WTC11 (cell line): ENCODE data around the gene SEMA6B. TPM values are rescaled to one million over a fixed set of nuclear protein-coding genes. Genes with fewer than 3 reads are reported as not detected.

ENCODE experiments used
- ATF3 ChIP-seq: sonication (generic); formaldehyde crosslinking; conservative IDR thresholded peaks from 2 replicates; pipeline ENCODE4 v1.8.1; 2022; ENCODE audit warnings: mild to moderate bottlenecking, missing genetic modification reagents
- CBFB ChIP-seq: sonication (generic); formaldehyde crosslinking; IDR thresholded peaks from 2 replicates; pipeline ENCODE4 v1.8.1; 2022; ENCODE audit warnings: mild to moderate bottlenecking, low read depth, missing genetic modification reagents
- ESRRA ChIP-seq: sonication (generic); formaldehyde crosslinking; IDR thresholded peaks from 2 replicates; pipeline ENCODE4 v1.8.1; 2022; ENCODE audit warnings: mild to moderate bottlenecking, missing genetic modification reagents, borderline replicate concordance
- FOXJ3 ChIP-seq: sonication (generic); formaldehyde crosslinking; IDR thresholded peaks from 2 replicates; pipeline ENCODE4 v1.9.0; 2021; ENCODE audit warnings: missing genetic modification reagents, mild to moderate bottlenecking, borderline replicate concordance
- NFYB ChIP-seq: sonication (generic); formaldehyde crosslinking; conservative IDR thresholded peaks from 2 replicates; pipeline ENCODE4 v1.8.0; 2022; ENCODE audit warnings: low read depth, missing genetic modification reagents
- RORB ChIP-seq: fragments of 250-450 bp; sonication (Bioruptor Pico); IDR thresholded peaks from 2 replicates; pipeline ENCODE4 v1.9.0; 2021; ENCODE audit warnings: mild to moderate bottlenecking
- SMAD4 ChIP-seq: sonication (generic); formaldehyde crosslinking; IDR thresholded peaks from 2 replicates; pipeline ENCODE4 v1.8.0; 2022; ENCODE audit warnings: mild to moderate bottlenecking, missing genetic modification reagents
- STAT6 ChIP-seq: sonication (generic); formaldehyde crosslinking; conservative IDR thresholded peaks from 2 replicates; pipeline ENCODE4 v1.8.1; 2023; ENCODE audit warnings: mild to moderate bottlenecking, low read depth, missing genetic modification reagents, moderate library complexity
- TCF7 ChIP-seq: sonication (generic); formaldehyde crosslinking; IDR thresholded peaks from 2 replicates; pipeline ENCODE4 v1.8.0; 2022; ENCODE audit warnings: mild to moderate bottlenecking, low read depth, missing genetic modification reagents, moderate library complexity
- TEAD1 ChIP-seq: sonication (generic); formaldehyde crosslinking; IDR thresholded peaks from 2 replicates; pipeline ENCODE4 v1.8.0; 2022; ENCODE audit warnings: mild to moderate bottlenecking, missing genetic modification reagents
- TEAD4 ChIP-seq: sonication (generic); formaldehyde crosslinking; IDR thresholded peaks from 2 replicates; pipeline ENCODE4 v1.8.0; 2022; ENCODE audit warnings: mild to moderate bottlenecking, missing genetic modification reagents
- total RNA-seq: library from RNA; stranded (reverse); gene quantifications from 3 replicates; pipeline ENCODE4 v1.2.3, GENCODE V29; 2021
- TF ChIP-seq, protein P1 (sequence below): sonication (generic); formaldehyde crosslinking; IDR thresholded peaks from 2 replicates; pipeline ENCODE4 v1.8.1; 2023; ENCODE audit warnings: mild to moderate bottlenecking, moderate library complexity, missing genetic modification reagents
- TF ChIP-seq, protein P2 (sequence below): sonication (generic); formaldehyde crosslinking; IDR thresholded peaks from 2 replicates; pipeline ENCODE4 v1.8.0; 2022; ENCODE audit warnings: missing genetic modification reagents
- TF ChIP-seq, protein P3 (sequence below): sonication (generic); formaldehyde crosslinking; IDR thresholded peaks from 2 replicates; pipeline ENCODE4 v1.8.1; 2022; ENCODE audit warnings: mild to moderate bottlenecking, missing genetic modification reagents, moderate library complexity, borderline replicate concordance
- TF ChIP-seq, protein P4 (sequence below): sonication (generic); formaldehyde crosslinking; IDR thresholded peaks from 2 replicates; pipeline ENCODE4 v1.8.0; 2023; ENCODE audit warnings: mild to moderate bottlenecking, missing genetic modification reagents

Gene SEMA6B
- total RNA-seq, 1 experiment from 2014 or later, result 45.1 TPM

GRCh38 chr19:4575267-4576015 is 16.0 kb upstream of the SEMA6B start (continued):
- TF ChIP-seq, protein P1, sequence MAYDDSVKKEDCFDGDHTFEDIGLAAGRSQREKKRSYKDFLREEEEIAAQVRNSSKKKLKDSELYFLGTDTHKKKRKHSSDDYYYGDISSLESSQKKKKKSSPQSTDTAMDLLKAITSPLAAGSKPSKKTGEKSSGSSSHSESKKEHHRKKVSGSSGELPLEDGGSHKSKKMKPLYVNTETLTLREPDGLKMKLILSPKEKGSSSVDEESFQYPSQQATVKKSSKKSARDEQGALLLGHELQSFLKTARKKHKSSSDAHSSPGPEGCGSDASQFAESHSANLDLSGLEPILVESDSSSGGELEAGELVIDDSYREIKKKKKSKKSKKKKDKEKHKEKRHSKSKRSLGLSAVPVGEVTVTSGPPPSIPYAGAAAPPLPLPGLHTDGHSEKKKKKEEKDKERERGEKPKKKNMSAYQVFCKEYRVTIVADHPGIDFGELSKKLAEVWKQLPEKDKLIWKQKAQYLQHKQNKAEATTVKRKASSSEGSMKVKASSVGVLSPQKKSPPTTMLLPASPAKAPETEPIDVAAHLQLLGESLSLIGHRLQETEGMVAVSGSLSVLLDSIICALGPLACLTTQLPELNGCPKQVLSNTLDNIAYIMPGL, result no peak
- TF ChIP-seq, protein P2, sequence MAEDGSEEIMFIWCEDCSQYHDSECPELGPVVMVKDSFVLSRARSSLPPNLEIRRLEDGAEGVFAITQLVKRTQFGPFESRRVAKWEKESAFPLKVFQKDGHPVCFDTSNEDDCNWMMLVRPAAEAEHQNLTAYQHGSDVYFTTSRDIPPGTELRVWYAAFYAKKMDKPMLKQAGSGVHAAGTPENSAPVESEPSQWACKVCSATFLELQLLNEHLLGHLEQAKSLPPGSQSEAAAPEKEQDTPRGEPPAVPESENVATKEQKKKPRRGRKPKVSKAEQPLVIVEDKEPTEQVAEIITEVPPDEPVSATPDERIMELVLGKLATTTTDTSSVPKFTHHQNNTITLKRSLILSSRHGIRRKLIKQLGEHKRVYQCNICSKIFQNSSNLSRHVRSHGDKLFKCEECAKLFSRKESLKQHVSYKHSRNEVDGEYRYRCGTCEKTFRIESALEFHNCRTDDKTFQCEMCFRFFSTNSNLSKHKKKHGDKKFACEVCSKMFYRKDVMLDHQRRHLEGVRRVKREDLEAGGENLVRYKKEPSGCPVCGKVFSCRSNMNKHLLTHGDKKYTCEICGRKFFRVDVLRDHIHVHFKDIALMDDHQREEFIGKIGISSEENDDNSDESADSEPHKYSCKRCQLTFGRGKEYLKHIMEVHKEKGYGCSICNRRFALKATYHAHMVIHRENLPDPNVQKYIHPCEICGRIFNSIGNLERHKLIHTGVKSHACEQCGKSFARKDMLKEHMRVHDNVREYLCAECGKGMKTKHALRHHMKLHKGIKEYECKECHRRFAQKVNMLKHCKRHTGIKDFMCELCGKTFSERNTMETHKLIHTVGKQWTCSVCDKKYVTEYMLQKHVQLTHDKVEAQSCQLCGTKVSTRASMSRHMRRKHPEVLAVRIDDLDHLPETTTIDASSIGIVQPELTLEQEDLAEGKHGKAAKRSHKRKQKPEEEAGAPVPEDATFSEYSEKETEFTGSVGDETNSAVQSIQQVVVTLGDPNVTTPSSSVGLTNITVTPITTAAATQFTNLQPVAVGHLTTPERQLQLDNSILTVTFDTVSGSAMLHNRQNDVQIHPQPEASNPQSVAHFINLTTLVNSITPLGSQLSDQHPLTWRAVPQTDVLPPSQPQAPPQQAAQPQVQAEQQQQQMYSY (CRISPR knock-in tag), result peak; percentile 85
- TF ChIP-seq, protein P3, sequence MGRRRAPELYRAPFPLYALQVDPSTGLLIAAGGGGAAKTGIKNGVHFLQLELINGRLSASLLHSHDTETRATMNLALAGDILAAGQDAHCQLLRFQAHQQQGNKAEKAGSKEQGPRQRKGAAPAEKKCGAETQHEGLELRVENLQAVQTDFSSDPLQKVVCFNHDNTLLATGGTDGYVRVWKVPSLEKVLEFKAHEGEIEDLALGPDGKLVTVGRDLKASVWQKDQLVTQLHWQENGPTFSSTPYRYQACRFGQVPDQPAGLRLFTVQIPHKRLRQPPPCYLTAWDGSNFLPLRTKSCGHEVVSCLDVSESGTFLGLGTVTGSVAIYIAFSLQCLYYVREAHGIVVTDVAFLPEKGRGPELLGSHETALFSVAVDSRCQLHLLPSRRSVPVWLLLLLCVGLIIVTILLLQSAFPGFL, result no peak
- TF ChIP-seq ESRRA (CRISPR knock-in tag), result no peak
- TF ChIP-seq SMAD4 (CRISPR knock-in tag), result no peak
- no peak for TF ChIP-seq RORB (CRISPR knock-in tag)
- no peak for TF ChIP-seq FOXJ3
- no peak for TF ChIP-seq TEAD4
- TF ChIP-seq STAT6 (CRISPR knock-in tag), result no peak
- peak; percentile 79; the same call in 1 of the 2 replicates for TF ChIP-seq ATF3 (CRISPR knock-in tag)
- TF ChIP-seq TEAD1 (CRISPR knock-in tag), result no peak
- TF ChIP-seq CBFB (CRISPR knock-in tag), result no peak
- no peak for TF ChIP-seq TCF7
- no peak for TF ChIP-seq NFYB
- TF ChIP-seq, protein P4, sequence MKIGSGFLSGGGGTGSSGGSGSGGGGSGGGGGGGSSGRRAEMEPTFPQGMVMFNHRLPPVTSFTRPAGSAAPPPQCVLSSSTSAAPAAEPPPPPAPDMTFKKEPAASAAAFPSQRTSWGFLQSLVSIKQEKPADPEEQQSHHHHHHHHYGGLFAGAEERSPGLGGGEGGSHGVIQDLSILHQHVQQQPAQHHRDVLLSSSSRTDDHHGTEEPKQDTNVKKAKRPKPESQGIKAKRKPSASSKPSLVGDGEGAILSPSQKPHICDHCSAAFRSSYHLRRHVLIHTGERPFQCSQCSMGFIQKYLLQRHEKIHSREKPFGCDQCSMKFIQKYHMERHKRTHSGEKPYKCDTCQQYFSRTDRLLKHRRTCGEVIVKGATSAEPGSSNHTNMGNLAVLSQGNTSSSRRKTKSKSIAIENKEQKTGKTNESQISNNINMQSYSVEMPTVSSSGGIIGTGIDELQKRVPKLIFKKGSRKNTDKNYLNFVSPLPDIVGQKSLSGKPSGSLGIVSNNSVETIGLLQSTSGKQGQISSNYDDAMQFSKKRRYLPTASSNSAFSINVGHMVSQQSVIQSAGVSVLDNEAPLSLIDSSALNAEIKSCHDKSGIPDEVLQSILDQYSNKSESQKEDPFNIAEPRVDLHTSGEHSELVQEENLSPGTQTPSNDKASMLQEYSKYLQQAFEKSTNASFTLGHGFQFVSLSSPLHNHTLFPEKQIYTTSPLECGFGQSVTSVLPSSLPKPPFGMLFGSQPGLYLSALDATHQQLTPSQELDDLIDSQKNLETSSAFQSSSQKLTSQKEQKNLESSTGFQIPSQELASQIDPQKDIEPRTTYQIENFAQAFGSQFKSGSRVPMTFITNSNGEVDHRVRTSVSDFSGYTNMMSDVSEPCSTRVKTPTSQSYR (CRISPR knock-in tag), result 0 out of 2 replicates have a peak, but pooled peaks have one; percentile 37
